Trophoblast cell (in vitro differentiated cells and primary cell): ENCODE measurements around the gene CCR5.

ENCODE experiments used
- DNase-seq, 2 donors: peaks; one replicate each; pipeline ENCODE4 v3.0.0-alpha.2; 2016
- H2AFZ ChIP-seq: 2 replicates; pipeline ENCODE4 v1.6.1; 2013; ENCODE audit warnings: low read length, moderate library complexity, mild to moderate bottlenecking; ENCODE audit not compliant: insufficient read depth, poor library complexity
- H2AK5ac ChIP-seq: 2 replicates; pipeline ENCODE4 v1.6.1; 2013; ENCODE audit warnings: mild to moderate bottlenecking, low read length
- H2BK120ac ChIP-seq: 2 replicates; pipeline ENCODE4 v1.6.1; 2013; ENCODE audit warnings: low read length, mild to moderate bottlenecking, moderate library complexity; ENCODE audit not compliant: insufficient read depth, poor library complexity
- H2BK12ac ChIP-seq: 2 replicates; pipeline ENCODE4 v1.6.1; 2013; ENCODE audit warnings: mild to moderate bottlenecking, low read length, moderate library complexity
- H2BK5ac ChIP-seq: 2 replicates; pipeline ENCODE4 v1.6.1; 2013; ENCODE audit warnings: low read length, low read depth, moderate library complexity, mild to moderate bottlenecking; ENCODE audit not compliant: poor library complexity
- H3K14ac ChIP-seq: 2 replicates; pipeline ENCODE4 v1.6.1; 2013; ENCODE audit warnings: mild to moderate bottlenecking, low read length
- H3K18ac ChIP-seq: 2 replicates; pipeline ENCODE4 v1.6.1; 2013; ENCODE audit warnings: mild to moderate bottlenecking, low read length
- H3K23ac ChIP-seq: 2 replicates; pipeline ENCODE4 v1.6.1; 2013; ENCODE audit warnings: low read length
- H3K27ac ChIP-seq: 2 replicates; pipeline ENCODE4 v1.5.1; 2013; ENCODE audit warnings: low read depth, mild to moderate bottlenecking, inconsistent platforms, low read length, moderate library complexity
- H3K27me3 ChIP-seq: 2 replicates; pipeline ENCODE4 v1.6.1; 2013; ENCODE audit warnings: inconsistent platforms, mild to moderate bottlenecking, low read length, moderate library complexity; ENCODE audit not compliant: insufficient read depth
- H3K36me3 ChIP-seq, 2 experiments: 1 replicate in 1 of 2; 2 replicates in 1 of 2; pipeline ENCODE4 v1.6.1; 2013; ENCODE audit warnings: low read length in 2 of 2, mild to moderate bottlenecking in 2 of 2, moderate library complexity in 1 of 2; ENCODE audit not compliant: insufficient read depth in 2 of 2, control insufficient read depth in 1 of 2
- H3K4ac ChIP-seq: 2 replicates; pipeline ENCODE4 v1.6.1; 2013; ENCODE audit warnings: low read depth, mild to moderate bottlenecking, low read length, moderate library complexity
- H3K4me1 ChIP-seq, 2 experiments: 1 replicate in 1 of 2; 2 replicates in 1 of 2; pipeline ENCODE4 v1.6.1; 2013; ENCODE audit warnings: low read length in 2 of 2, mild to moderate bottlenecking in 2 of 2, moderate library complexity in 1 of 2; ENCODE audit not compliant: insufficient read depth in 2 of 2, control insufficient read depth in 1 of 2
- H3K4me2 ChIP-seq: 2 replicates; pipeline ENCODE4 v1.6.1; 2013; ENCODE audit warnings: inconsistent platforms, mild to moderate bottlenecking, low read length, moderate library complexity
- H3K4me3 ChIP-seq: 2 replicates; pipeline ENCODE4 v1.5.1; 2013; ENCODE audit warnings: mild to moderate bottlenecking, low read depth, low read length, inconsistent platforms
- H3K79me1 ChIP-seq: one replicate; pipeline ENCODE4 v1.6.1; 2013; ENCODE audit warnings: low read length
- H3K79me2 ChIP-seq: 2 replicates; pipeline ENCODE4 v1.6.1; 2013; ENCODE audit warnings: low read length, mild to moderate bottlenecking; ENCODE audit not compliant: control insufficient read depth, insufficient read depth, poor library complexity
- H3K9ac ChIP-seq: 2 replicates; pipeline ENCODE4 v1.6.1; 2013; ENCODE audit warnings: mild to moderate bottlenecking, low read length
- H3K9me3 ChIP-seq: 2 replicates; pipeline ENCODE4 v1.6.1; 2013; ENCODE audit warnings: low read depth, mild to moderate bottlenecking, control low read depth, inconsistent platforms, low read length; ENCODE audit not compliant: insufficient read depth
- H4K12ac ChIP-seq: 2 replicates; pipeline ENCODE4 v1.6.1; 2013; ENCODE audit warnings: low read depth, mild to moderate bottlenecking, low read length, moderate library complexity
- H4K8ac ChIP-seq: 2 replicates; pipeline ENCODE4 v1.6.1; 2013; ENCODE audit warnings: low read depth, mild to moderate bottlenecking, low read length, moderate library complexity
- H4K91ac ChIP-seq: one replicate; pipeline ENCODE4 v1.6.1; 2013; ENCODE audit warnings: low read depth, mild to moderate bottlenecking, low read length, moderate library complexity
- WGBS: extraction: QIAGEN DNeasy Blood & Tissue Kit; methylation state at CpG from one replicate; pipeline ENCODE4 v1.1.7; 2013; ENCODE audit warnings: missing lambda C conversion rate; ENCODE audit not compliant: insufficient read length, insufficient coverage; ENCODE audit errors: extremely low coverage; 5-methylcytosine and 5-hydroxymethylcytosine counted together

The CCR5 gene

GRCh38 chr3:46412786-46413298 lies 42.1 kb downstream of the CCR5 start:
- H3K4me1 ChIP-seq: no peaks in the 10 kb centered on the region
- no peak overlapping the region for H4K91ac ChIP-seq
- no peak overlapping the region for H3K4me3 ChIP-seq
- no peak overlapping the region for H4K8ac ChIP-seq
- H3K14ac ChIP-seq: no peak overlapping the region
- H3K18ac ChIP-seq: no peak overlapping the region
- H2BK12ac ChIP-seq: no peak overlapping the region
- DNase-seq: no peak
- no peaks in the 10 kb centered on the region for H3K9me3 ChIP-seq
- H2BK5ac ChIP-seq: no peak overlapping the region
- H3K79me2 ChIP-seq: peaks cover 1% of the 10 kb centered on the region
- no peaks in the 10 kb centered on the region for H3K36me3 ChIP-seq
- H3K27me3 ChIP-seq: no peaks in the 10 kb centered on the region
- H2AK5ac ChIP-seq: no peak overlapping the region
- H3K23ac ChIP-seq: no peak overlapping the region
- H2BK120ac ChIP-seq: no peak overlapping the region
- H3K9ac ChIP-seq: no peak overlapping the region
- no peak overlapping the region for H4K12ac ChIP-seq
- no peak overlapping the region for H3K4me2 ChIP-seq
- WGBS: no CpG with 5 or more reads among the region's 3 CpGs
- H3K27ac ChIP-seq: no peak overlapping the region
- H3K4ac ChIP-seq: no peak overlapping the region
- H2AFZ ChIP-seq: no peak overlapping the region
- no peaks in the 10 kb centered on the region for H3K79me1 ChIP-seq

GRCh38 chr3:46413951-46414350 lies 43.2 kb downstream of the CCR5 start:
- Histone ChIP-seq H2AFZ (no peak overlapping the region), H3K79me2 (peaks cover 1% of the 10 kb centered on the region), H2BK5ac (no peak overlapping the region), H3K27ac (no peak overlapping the region), H3K4me2 (no peak overlapping the region), H3K9me3 (no peaks in the 10 kb centered on the region), H3K23ac (no peak overlapping the region), H2AK5ac (no peak overlapping the region), H3K14ac (no peak overlapping the region), H3K27me3 (no peaks in the 10 kb centered on the region), H2BK120ac (no peak overlapping the region), H3K36me3 (no peaks in the 10 kb centered on the region), H4K12ac (no peak overlapping the region), H3K9ac (no peak overlapping the region), H3K79me1 (no peaks in the 10 kb centered on the region), H2BK12ac (no peak overlapping the region), H3K4ac (no peak overlapping the region), H3K4me3 (no peak overlapping the region), H3K4me1 (no peaks in the 10 kb centered on the region), H3K18ac (no peak overlapping the region), H4K91ac (no peak overlapping the region), H4K8ac (no peak overlapping the region)
- no peak for DNase-seq
- no CpG with 5 or more reads among the region's 5 CpGs for WGBS

- no peak overlapping the region for H4K8ac ChIP-seq
- no peak overlapping the region for H2BK120ac ChIP-seq
- peaks cover 1% of the 10 kb centered on the region for H3K79me2 ChIP-seq
- no peak overlapping the region for H3K18ac ChIP-seq
- no peak overlapping the region for H3K14ac ChIP-seq
- H4K91ac ChIP-seq: no peak overlapping the region
- H3K4me3 ChIP-seq: no peak overlapping the region
- no peaks in the 10 kb centered on the region for H3K4me1 ChIP-seq
- no peak for DNase-seq
- H3K27ac ChIP-seq: no peak overlapping the region
- H3K79me1 ChIP-seq: no peaks in the 10 kb centered on the region
- H2AK5ac ChIP-seq: no peak overlapping the region
- no peak overlapping the region for H3K4me2 ChIP-seq
- no peaks in the 10 kb centered on the region for H3K9me3 ChIP-seq
- H2AFZ ChIP-seq: no peak overlapping the region
- no CpG with 5 or more reads among the region's 4 CpGs for WGBS
- H4K12ac ChIP-seq: no peak overlapping the region
- no peaks in the 10 kb centered on the region for H3K27me3 ChIP-seq
- H2BK12ac ChIP-seq: no peak overlapping the region
- H3K23ac ChIP-seq: no peak overlapping the region
- no peak overlapping the region for H3K4ac ChIP-seq
- H2BK5ac ChIP-seq: no peak overlapping the region
- H3K9ac ChIP-seq: no peak overlapping the region
- H3K36me3 ChIP-seq: no peaks in the 10 kb centered on the region
Observed at GRCh38 chr3:46414739-46415138, 44.0 kb downstream of the CCR5 start.

- Histone ChIP-seq H4K12ac (no peak overlapping the region), H3K9me3 (peaks cover 1% of the 10 kb centered on the region), H3K9ac (no peak overlapping the region), H2AFZ (no peak overlapping the region), H3K4me2 (no peak overlapping the region), H3K18ac (no peak overlapping the region), H2BK12ac (no peak overlapping the region), H2BK5ac (no peak overlapping the region), H3K79me1 (no peaks in the 10 kb centered on the region), H2BK120ac (no peak overlapping the region), H4K91ac (no peak overlapping the region), H3K4me1 (no peaks in the 10 kb centered on the region), H3K27me3 (no peaks in the 10 kb centered on the region), H4K8ac (no peak overlapping the region), H3K23ac (no peak overlapping the region), H2AK5ac (no peak overlapping the region), H3K36me3 (no peaks in the 10 kb centered on the region), H3K4ac (no peak overlapping the region), H3K27ac (no peak overlapping the region), H3K79me2 (peaks cover 1% of the 10 kb centered on the region), H3K4me3 (no peak overlapping the region), H3K14ac (no peak overlapping the region)
- no CpG with 5 or more reads among the region's 10 CpGs for WGBS
- DNase-seq: no peak
Observed at GRCh38 chr3:46416125-46416810, 45.5 kb downstream of the CCR5 start.
